WI38 (cell line): ENCODE measurements around the gene CARD19.

Experiments
- H3K4me3 ChIP-seq: 2 replicates; pipeline ENCODE4 v1.5.1; 2011; ENCODE audit warnings: low read depth, mild to moderate bottlenecking, control low read depth, low read length
- TF ChIP-seq, protein P1 (sequence below): IDR thresholded peaks from 2 replicates; pipeline ENCODE4 v1.5.1; 2012; ENCODE audit warnings: low read depth, mild to moderate bottlenecking, control low read depth, low read length

Gene CARD19

GRCh38 chr9:93125331-93125894 is 29.4 kb downstream of the CARD19 start:
- H3K4me3 ChIP-seq = no peak overlapping the region
- TF ChIP-seq, protein P1, sequence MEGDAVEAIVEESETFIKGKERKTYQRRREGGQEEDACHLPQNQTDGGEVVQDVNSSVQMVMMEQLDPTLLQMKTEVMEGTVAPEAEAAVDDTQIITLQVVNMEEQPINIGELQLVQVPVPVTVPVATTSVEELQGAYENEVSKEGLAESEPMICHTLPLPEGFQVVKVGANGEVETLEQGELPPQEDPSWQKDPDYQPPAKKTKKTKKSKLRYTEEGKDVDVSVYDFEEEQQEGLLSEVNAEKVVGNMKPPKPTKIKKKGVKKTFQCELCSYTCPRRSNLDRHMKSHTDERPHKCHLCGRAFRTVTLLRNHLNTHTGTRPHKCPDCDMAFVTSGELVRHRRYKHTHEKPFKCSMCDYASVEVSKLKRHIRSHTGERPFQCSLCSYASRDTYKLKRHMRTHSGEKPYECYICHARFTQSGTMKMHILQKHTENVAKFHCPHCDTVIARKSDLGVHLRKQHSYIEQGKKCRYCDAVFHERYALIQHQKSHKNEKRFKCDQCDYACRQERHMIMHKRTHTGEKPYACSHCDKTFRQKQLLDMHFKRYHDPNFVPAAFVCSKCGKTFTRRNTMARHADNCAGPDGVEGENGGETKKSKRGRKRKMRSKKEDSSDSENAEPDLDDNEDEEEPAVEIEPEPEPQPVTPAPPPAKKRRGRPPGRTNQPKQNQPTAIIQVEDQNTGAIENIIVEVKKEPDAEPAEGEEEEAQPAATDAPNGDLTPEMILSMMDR = no peak

DNA sequence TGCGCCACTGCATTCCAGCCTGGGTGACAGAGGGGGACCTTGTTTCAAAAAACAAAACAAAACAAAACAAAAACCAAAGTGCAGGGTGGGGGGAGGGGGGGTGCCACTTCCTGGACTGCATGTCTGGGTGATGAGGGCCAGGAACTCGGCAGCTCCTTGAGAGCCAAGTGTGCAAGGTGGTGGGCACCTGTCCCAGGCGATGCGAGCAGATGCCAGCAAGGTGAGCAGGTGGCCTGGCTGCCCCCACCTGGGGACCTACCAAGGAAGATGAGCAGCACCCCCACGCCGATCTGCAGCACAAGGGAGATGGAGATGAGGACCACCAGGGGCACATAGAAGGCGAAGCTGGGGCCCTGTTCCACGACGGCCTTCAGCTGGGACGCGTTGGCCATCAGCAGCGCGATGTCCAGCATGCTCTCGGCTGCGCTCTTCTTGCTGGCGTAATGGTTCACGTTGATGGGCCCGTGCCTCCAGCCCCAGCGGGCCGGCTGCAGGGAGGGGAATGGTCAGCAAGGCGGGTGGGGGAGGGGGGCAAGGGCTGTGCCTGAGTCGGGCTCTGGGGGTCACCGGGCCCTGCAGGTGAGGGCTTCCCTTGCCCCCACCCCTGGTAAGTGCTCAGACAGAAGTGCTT is 30.2 kb downstream of the CARD19 start:
- TF ChIP-seq, protein P1 = no peak
- H3K4me3 ChIP-seq = no peak overlapping the region

GRCh38 chr9:93126825-93127368 is 30.9 kb downstream of the CARD19 start:
- no peak overlapping the region for H3K4me3 ChIP-seq
- TF ChIP-seq, protein P1 = no peak

- TF ChIP-seq, protein P1 = no peak; the same call in 1 of the 2 replicates
- H3K4me3 ChIP-seq = no peak overlapping the region
Measured at GRCh38 chr9:93127395-93127911, 31.4 kb downstream of the CARD19 start.

GRCh38 chr9:93128011-93128714 is 32.1 kb downstream of the CARD19 start:
- H3K4me3 ChIP-seq = no peak overlapping the region
- TF ChIP-seq, protein P1 = no peak

DNA sequence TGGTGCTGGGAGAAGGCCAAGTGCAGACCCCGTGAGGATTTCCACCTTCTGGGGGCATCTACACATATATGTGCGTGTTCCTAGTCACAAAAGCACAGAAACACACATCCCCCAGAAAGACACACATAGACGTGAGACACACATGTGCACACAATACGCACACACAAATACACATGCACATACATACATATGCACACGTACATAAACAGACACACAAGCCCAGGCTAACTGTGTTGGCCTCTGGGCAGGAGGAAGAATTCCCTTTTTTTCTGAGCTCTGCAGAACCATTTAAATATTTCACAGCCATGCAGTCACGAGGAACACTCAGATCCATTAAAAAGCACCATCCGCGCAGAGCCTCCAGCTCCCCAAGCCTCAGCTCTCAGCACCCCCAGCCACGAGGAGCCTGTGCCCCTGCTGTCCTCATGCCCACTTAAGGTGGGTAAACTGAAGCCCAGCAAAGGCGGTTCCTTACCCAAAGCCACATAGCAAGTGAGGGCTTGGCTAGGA is 32.8 kb downstream of the CARD19 start:
- H3K4me3 ChIP-seq = no peak overlapping the region
- TF ChIP-seq, protein P1 = no peak
